Small intestine (tissue), 7 donors: ENCODE measurements around the gene TMEM38A. TPM values are rescaled to one million over a fixed set of nuclear protein-coding genes. Genes with fewer than 3 reads are reported as not detected.

Experiments
- DNase-seq, 2 donors: peaks; one replicate each; pipeline versions ENCODE4 v3.0.0 to v3.0.0-alpha.2; 2013
- FAIRE-seq: peaks from 2 replicates; lab custom pipeline; 2012; peaks lifted over from hg19 to GRCh38; lab: Jason Lieb, UNC
- H3K27ac ChIP-seq, 3 donors: one replicate each; pipeline ENCODE4 v1.5.1; 2013; ENCODE audit warnings: low read length in 2 of 3, mild to moderate bottlenecking in 2 of 3, control low read depth in 1 of 3, inconsistent platforms in 1 of 3, low read depth in 1 of 3, moderate library complexity in 1 of 3
- H3K27me3 ChIP-seq, 3 donors: one replicate each; pipeline ENCODE4 v1.6.1; 2013; ENCODE audit warnings: low read length in 3 of 3, inconsistent platforms in 1 of 3; ENCODE audit not compliant: control insufficient read depth in 3 of 3, insufficient read depth in 3 of 3
- H3K36me3 ChIP-seq, 3 donors: one replicate each; pipeline ENCODE4 v1.6.1; 2013; ENCODE audit warnings: low read length in 3 of 3, inconsistent platforms in 1 of 3, low read depth in 1 of 3, mild to moderate bottlenecking in 1 of 3, moderate library complexity in 1 of 3; ENCODE audit not compliant: control insufficient read depth in 3 of 3, insufficient read depth in 2 of 3
- H3K4me1 ChIP-seq, 3 donors: one replicate each; pipeline ENCODE4 v1.6.1; 2013; ENCODE audit warnings: low read length in 2 of 3, inconsistent platforms in 1 of 3, low read depth in 1 of 3, mild to moderate bottlenecking in 1 of 3, moderate library complexity in 1 of 3; ENCODE audit not compliant: control insufficient read depth in 3 of 3, insufficient read depth in 2 of 3
- H3K4me3 ChIP-seq, 3 donors: one replicate each; pipeline ENCODE4 v1.5.1; 2013; ENCODE audit warnings: low read length in 3 of 3, control low read depth in 1 of 3, inconsistent platforms in 1 of 3, low read depth in 1 of 3, mild to moderate bottlenecking in 1 of 3, moderate library complexity in 1 of 3
- H3K9me3 ChIP-seq, 2 donors: one replicate each; pipeline ENCODE4 v1.6.1; 2013; ENCODE audit warnings: low read depth in 1 of 2, low read length in 1 of 2; ENCODE audit not compliant: control insufficient read depth in 2 of 2, insufficient read depth in 1 of 2
- WGBS, 3 donors: extraction: QIAGEN DNeasy Blood & Tissue Kit; methylation state at CpG; one replicate each; pipeline ENCODE4 v1.1.7; 2013; 5-methylcytosine and 5-hydroxymethylcytosine counted together
- polyA plus RNA-seq, 4 donors: library from polyadenylated mRNA; stranded (reverse) in 3 of 4; unstranded in 1 of 4; fragments of 200-250 nt in 3 of 4; fragments of 120-200 nt in 1 of 4; gene quantifications; one replicate each; pipeline versions ENCODE4 v1.2.1 to v1.2.3, GENCODE V29; 2013
- donor health status: healthy with polysubstance abuse.
- donor health status: control.
- donor health status: control.
- donor health status: Bipolar disorder and iron deficiency.
- donor health status: healthy.

TMEM38A gene
- polyA plus RNA-seq, 4 donors: 2.1 to 3.6 (median 3.1) TPM

GRCh38 chr19:16620584-16620983, 40.4 kb upstream of the TMEM38A start:
- no peak overlapping the region for H3K27ac ChIP-seq
- 29 to 66% (median 36%) methylated on average over 3 of the region's 3 CpGs for WGBS, 3 donors
- H3K36me3 ChIP-seq: peaks cover 3 to 46% (median 5%) of the 10 kb centered on the region in 3 donors
- no peaks in the 10 kb centered on the region for H3K9me3 ChIP-seq
- peaks cover 0 to 9% (median 2%) of the 10 kb centered on the region in 3 donors for H3K4me1 ChIP-seq
- peak; percentile 24 to 55 for DNase-seq
- H3K27me3 ChIP-seq: no peaks in the 10 kb centered on the region
- FAIRE-seq: no peak
- H3K4me3 ChIP-seq: no peak overlapping the region

- H3K9me3 ChIP-seq: no peaks in the 10 kb centered on the region
- no peak overlapping the region for H3K27ac ChIP-seq
- H3K36me3 ChIP-seq: peaks cover 3 to 45% (median 6%) of the 10 kb centered on the region in 3 donors
- H3K4me3 ChIP-seq: no peak overlapping the region
- DNase-seq (no peak), FAIRE-seq (no peak)
- H3K27me3 ChIP-seq: no peaks in the 10 kb centered on the region
- peaks cover 1 to 9% (median 3%) of the 10 kb centered on the region in 3 donors for H3K4me1 ChIP-seq
- 65 to 71% (median 69%) methylated on average over 7 of the region's 7 CpGs for WGBS, 3 donors
These were observed 39.7 kb upstream of the TMEM38A start for GRCh38 chr19:16621165-16621800.

- DNase-seq (no peak), FAIRE-seq (no peak)
- Histone ChIP-seq H3K4me1 (peaks cover 5 to 9% (median 8%) of the 10 kb centered on the region in 3 donors), H3K36me3 (peaks cover 3 to 34% (median 6%) of the 10 kb centered on the region in 3 donors), H3K9me3 (no peaks in the 10 kb centered on the region), H3K4me3 (no peak overlapping the region), H3K27me3 (no peaks in the 10 kb centered on the region), H3K27ac (no peak overlapping the region)
- WGBS, 3 donors: 83 to 91% (median 86%) methylated on average over 2 of the region's 2 CpGs
These were observed 37.9 kb upstream of the TMEM38A start for GRCh38 chr19:16623066-16623465.

- WGBS, 3 donors: 77 to 82% (median 80%) methylated on average over 6 of the region's 6 CpGs
These were observed 37.4 kb upstream of the TMEM38A start for GRCh38 chr19:16623576-16623975.

GRCh38 chr19:16624236-16624635, 36.7 kb upstream of the TMEM38A start:
- Histone ChIP-seq H3K9me3 (no peaks in the 10 kb centered on the region), H3K27me3 (no peaks in the 10 kb centered on the region), H3K36me3 (peaks cover 3 to 29% (median 6%) of the 10 kb centered on the region in 3 donors), H3K4me1 (peaks cover 5 to 9% (median 8%) of the 10 kb centered on the region in 3 donors), H3K27ac (no peak overlapping the region), H3K4me3 (no peak overlapping the region)
- 74 to 84% (median 80%) methylated on average over 10 of the region's 10 CpGs for WGBS, 3 donors
- DNase-seq (no peak), FAIRE-seq (no peak)

More at GRCh38 chr19:16623576-16623975, 37.4 kb upstream of the TMEM38A start:
- Histone ChIP-seq H3K9me3 (no peaks in the 10 kb centered on the region), H3K27me3 (no peaks in the 10 kb centered on the region), H3K4me3 (no peak overlapping the region), H3K36me3 (peaks cover 3 to 29% (median 6%) of the 10 kb centered on the region in 3 donors), H3K4me1 (peaks cover 5 to 9% (median 8%) of the 10 kb centered on the region in 3 donors), H3K27ac (no peak overlapping the region)
- no peak for DNase-seq
- no peak for FAIRE-seq

- no peaks in the 10 kb centered on the region for H3K27me3 ChIP-seq
- no peak overlapping the region for H3K27ac ChIP-seq
- no peaks in the 10 kb centered on the region for H3K9me3 ChIP-seq
- no peak overlapping the region for H3K4me3 ChIP-seq
- FAIRE-seq (no peak), DNase-seq (no peak)
- peaks cover 5 to 9% (median 6%) of the 10 kb centered on the region in 3 donors for H3K4me1 ChIP-seq
- H3K36me3 ChIP-seq: peaks cover 3 to 29% (median 6%) of the 10 kb centered on the region in 3 donors
- 77 to 81% (median 81%) methylated on average over 16 of the region's 16 CpGs for WGBS, 3 donors
These were observed 35.6 kb upstream of the TMEM38A start for GRCh38 chr19:16625163-16625958.

- no peak for FAIRE-seq
- Histone ChIP-seq H3K4me3 (peak overlapping the region; percentile 69 to 100 (median 95)), H3K9me3 (no peaks in the 10 kb centered on the region), H3K4me1 (peaks cover 2 to 6% (median 5%) of the 10 kb centered on the region in 3 donors), H3K27me3 (no peaks in the 10 kb centered on the region), H3K36me3 (peaks cover 3 to 38% (median 6%) of the 10 kb centered on the region in 3 donors), H3K27ac (peak overlapping the region; percentile 36 to 77 (median 60))
- WGBS, 3 donors: 2 to 4% (median 3%) methylated on average over 12 of the region's 12 CpGs
- DNase-seq: peak in 1 of 2 donors; percentile 16
These were observed 34.1 kb upstream of the TMEM38A start for GRCh38 chr19:16626796-16627192.

GRCh38 chr19:16627193-16627927, 33.6 kb upstream of the TMEM38A start:
- Histone ChIP-seq H3K27me3 (no peaks in the 10 kb centered on the region), H3K9me3 (no peaks in the 10 kb centered on the region), H3K4me1 (peaks cover 0 to 6% (median 5%) of the 10 kb centered on the region in 3 donors), H3K27ac (peak overlapping the region; percentile 36 to 77 (median 60)), H3K36me3 (peaks cover 3 to 40% (median 6%) of the 10 kb centered on the region in 3 donors), H3K4me3 (peak overlapping the region; percentile 69 to 100 (median 95))
- DNase-seq (peak in 1 of 2 donors; percentile 37), FAIRE-seq (no peak)
- WGBS, 3 donors: 0 to 1% (median 1%) methylated on average over 23 to 52 of the region's 52 CpGs
